K562 (cell line): ENCODE results near the gene NUP210. TPM values are rescaled to one million over a fixed set of nuclear protein-coding genes. Genes with fewer than 3 reads are reported as not detected.

Experiments
- BRD4 ChIP-seq: fragments of 200-600 bp; sonication (generic); IDR thresholded peaks from 2 replicates; pipeline ENCODE4 v1.6.1; 2017; ENCODE audit warnings: inconsistent platforms
- CHAMP1 ChIP-seq: fragments of 450-650 bp; IDR thresholded peaks from 2 replicates; pipeline ENCODE4 v1.6.1; 2016; ENCODE audit warnings: mild to moderate bottlenecking
- CHD1 ChIP-seq: fragments of 200-600 bp; sonication (generic); IDR thresholded peaks from one replicate; pipeline ENCODE4 v1.6.1; 2012; ENCODE audit warnings: mild to moderate bottlenecking, moderate library complexity, low read length, inconsistent platforms
- ELK3 ChIP-seq: fragments of 450-650 bp; formaldehyde crosslinking; IDR thresholded peaks from 2 replicates; pipeline ENCODE4 v1.4.0; 2020; ENCODE audit warnings: mild to moderate bottlenecking
- EP400 ChIP-seq: fragments of 450-650 bp; IDR thresholded peaks from 2 replicates; pipeline ENCODE4 v1.6.1; 2017; ENCODE audit warnings: antibody characterized with exemption, mild to moderate bottlenecking, moderate library complexity
- FOXJ3 ChIP-seq: sonication (generic); formaldehyde crosslinking; IDR thresholded peaks from 2 replicates; pipeline ENCODE4 v1.4.0; 2020; ENCODE audit warnings: mild to moderate bottlenecking, missing genetic modification reagents
- HDGF ChIP-seq: fragments of 450-650 bp; IDR thresholded peaks from 2 replicates; pipeline ENCODE4 v1.6.1; 2016
- HMBOX1 ChIP-seq: sonication (generic); IDR thresholded peaks from 2 replicates; pipeline ENCODE4 v1.6.1; 2016
- HNRNPLL ChIP-seq: fragments of 200-400 bp; formaldehyde crosslinking; IDR thresholded peaks from 2 replicates; pipeline ENCODE4 v1.6.1; 2017; ENCODE audit warnings: low read length, low read depth, mild to moderate bottlenecking; ENCODE audit not compliant: poor library complexity, severe bottlenecking
- IFI16 ChIP-seq: fragments of 250-450 bp; sonication (Bioruptor Pico); IDR thresholded peaks from 2 replicates; pipeline ENCODE4 v2.1.2; 2022; ENCODE audit warnings: mild to moderate bottlenecking, inconsistent platforms
- NFATC3 ChIP-seq: fragments of 450-650 bp; IDR thresholded peaks from 2 replicates; pipeline ENCODE4 v1.6.1; 2017; ENCODE audit warnings: mild to moderate bottlenecking
- OTX1 ChIP-seq: fragments of 450-650 bp; formaldehyde crosslinking; IDR thresholded peaks from 2 replicates; pipeline ENCODE4 v1.4.0; 2022; ENCODE audit warnings: mild to moderate bottlenecking
- PCBP1 ChIP-seq: fragments of 200-400 bp; formaldehyde crosslinking; IDR thresholded peaks from 2 replicates; pipeline ENCODE4 v1.6.1; 2018; ENCODE audit warnings: mild to moderate bottlenecking, low read depth, low read length; ENCODE audit not compliant: poor library complexity, severe bottlenecking
- POU5F1 ChIP-seq: fragments of 150-350 bp; IDR thresholded peaks from 2 replicates; pipeline ENCODE4 v1.6.1; 2014; ENCODE audit warnings: borderline replicate concordance, low read length, low read depth, mild to moderate bottlenecking; ENCODE audit not compliant: partially characterized antibody
- TEAD4 ChIP-seq, 2 experiments: sonication (generic) in 1 of 2; formaldehyde crosslinking in 1 of 2; IDR thresholded peaks; 2 replicates each; pipeline versions ENCODE4 v1.6.1 to v1.8.0; 2012 to 2022; ENCODE audit warnings: borderline replicate concordance in 1 of 2, inconsistent platforms in 1 of 2, low read length in 1 of 2, mild to moderate bottlenecking in 1 of 2, missing genetic modification reagents in 1 of 2
- ZNF134 ChIP-seq: fragments of 250-450 bp; sonication (Bioruptor Pico); conservative IDR thresholded peaks from 2 replicates; pipeline ENCODE4 v1.4.0; 2020
- ZNF316 ChIP-seq: fragments of 450-650 bp; IDR thresholded peaks from 2 replicates; pipeline ENCODE4 v1.6.1; 2016
- ZNF354B ChIP-seq: fragments of 250-450 bp; sonication (Bioruptor Pico); IDR thresholded peaks from 2 replicates; pipeline ENCODE4 v1.4.0; 2020
- ZNF551 ChIP-seq: fragments of 250-450 bp; sonication (Bioruptor Pico); IDR thresholded peaks from 2 replicates; pipeline ENCODE4 v1.5.0; 2021; ENCODE audit warnings: mild to moderate bottlenecking, moderate library complexity
- ZNF592 ChIP-seq: fragments of 450-650 bp; IDR thresholded peaks from 2 replicates; pipeline ENCODE4 v1.6.1; 2017; ENCODE audit warnings: antibody characterized with exemption, mild to moderate bottlenecking
- polyA plus RNA-seq, 8 experiments: library from polyadenylated mRNA; depleted of rRNA in 4 of 8; stranded (reverse) in 5 of 8; unstranded in 3 of 8; fragments of >200 nt; fragmentation: Nextera tagmentation in 2 of 8; fragmentation: Illumina TruSeq in 1 of 8; extraction: Ambion mirVana in 2 of 8; extraction: Trizol in 1 of 8; gene quantifications; 2 replicates each; pipeline versions ENCODE4 v1.2.1 to v1.2.3, GENCODE V29; 2011 to 2014; ENCODE audit warnings: inconsistent platforms in 1 of 8, missing spikeins in 1 of 8
- total RNA-seq, 7 experiments: library from RNA; depleted of rRNA in 6 of 7; stranded (reverse); fragments of >200 nt in 6 of 7; fragmentation: Illumina TruSeq in 2 of 7; extraction: Trizol in 2 of 7; gene quantifications; 2 replicates each; pipeline versions ENCODE4 v1.2.1 to v1.2.3, GENCODE V29; 2011 to 2021; ENCODE audit warnings: low replicate concordance in 1 of 7

NUP210 gene
- total and polyA plus RNA-seq, 9 of the 15 experiments (the other 6 are each of a cell fraction or from before 2014, with no cell fraction given), result 1.2 to 138 (median 44.0) TPM

- TF ChIP-seq ZNF592 (peak; percentile 69; the same call in 1 of the 2 replicates), POU5F1 (no peak), IFI16 (CRISPR knock-in tag) (no peak), HMBOX1 (peak; percentile 66), FOXJ3 (CRISPR knock-in tag) (no peak), NFATC3 (0 out of 2 replicates have a peak, but pooled peaks have one; percentile 33), OTX1 (CRISPR knock-in tag) (no peak), ZNF551 (CRISPR knock-in tag) (no peak), CHAMP1 (0 out of 2 replicates have a peak, but pooled peaks have one; percentile 34), EP400 (0 out of 2 replicates have a peak, but pooled peaks have one; percentile 20), ZNF316 (0 out of 2 replicates have a peak, but pooled peaks have one; percentile 25), ZNF134 (peak; percentile 97), HNRNPLL (no peak), CHD1 (peak; percentile 15), TEAD4 (IDR thresholded peaks at IDR 0.05; ENCODE audit: low read length) (peak; percentile 70; the same call in 1 of the 2 replicates), TEAD4 (CRISPR knock-in tag; IDR thresholded peaks at IDR 0.05; ENCODE audit: borderline replicate concordance) (no peak), ELK3 (no peak), PCBP1 (no peak), ZNF354B (CRISPR knock-in tag) (no peak), BRD4 (no peak), HDGF (0 out of 2 replicates have a peak, but pooled peaks have one; percentile 54)
Measured at GRCh38 chr3:13404626-13405452, 15.3 kb downstream of the NUP210 start (continued).
